ENCODE results near the gene PCDHGA5.
A peak's percentile ranks its signal among the peaks of the same experiment; 100 is the strongest.
"Not testable (repeated sequence)": the region's sequence is repeated elsewhere in the genome, so short reads cannot be mapped to it uniquely, and the experiment has no call there.

The PCDHGA5 gene

GRCh38 chr5:141384471-141385267, 20.7 kb downstream of the PCDHGA5 start:
- Histone ChIP-seq H4K91ac (ENCODE audit: low read depth, low read length, poor library complexity) (no peak overlapping the region), H3K4me2 (ENCODE audit: insufficient read depth, low read length, poor library complexity, severe bottlenecking) (no peak overlapping the region), H2BK120ac (ENCODE audit: low read depth, low read length) (no peak overlapping the region), H3K27me3 (ENCODE audit: control insufficient read depth in 3 of 3, insufficient read depth in 3 of 3, low read depth in 1 of 3, low read length in 3 of 3) (no peaks in the 10 kb centered on the region), H2BK15ac (ENCODE audit: low read length) (no peak overlapping the region), H2AFZ (ENCODE audit: low read length) (no peak overlapping the region), H3K4me1 (ENCODE audit: control insufficient read depth in 2 of 2, insufficient read depth in 1 of 2, low read depth in 1 of 2, low read length in 2 of 2) (no peaks in the 10 kb centered on the region), H2BK5ac (ENCODE audit: low read length) (no peak overlapping the region), H3K14ac (ENCODE audit: low read length) (no peak overlapping the region), H3K79me1 (ENCODE audit: low read depth, low read length) (peaks cover 3% of the 10 kb centered on the region), H3K27ac (replicated peaks; ENCODE audit: low read length) (no peak overlapping the region), H3K9ac (ENCODE audit: low read depth, low read length, poor library complexity) (no peak overlapping the region), H2AK5ac (ENCODE audit: low read depth, low read length) (peak overlapping the region; percentile 34), H3K36me3 (replicated peaks in 1 of 2; ENCODE audit: control insufficient read depth in 2 of 2, insufficient read depth in 2 of 2, low read length in 2 of 2) (no peaks in the 10 kb centered on the region), H2BK12ac (ENCODE audit: low read length) (no peak overlapping the region), H3K9me3 (replicated peaks in 1 of 2; ENCODE audit: control insufficient read depth in 2 of 2, insufficient read depth in 1 of 2, low read depth in 1 of 2, low read length in 2 of 2) (peaks cover 32 to 43% of the 10 kb centered on the region in 2 donors), H3K18ac (ENCODE audit: low read length) (no peak overlapping the region), H3K4me3 (ENCODE audit: low read length in 2 of 2) (peak overlapping the region in 1 of 2 donors; percentile 57), H4K8ac (ENCODE audit: low read depth, low read length) (peak overlapping the region; percentile 74), H3K4ac (ENCODE audit: low read length) (no peak overlapping the region), H3K23ac (ENCODE audit: low read depth, low read length, poor library complexity) (no peak overlapping the region)
- no CpG with 5 or more reads among the region's 43 CpGs for WGBS, 2 donors (ENCODE audit: extremely low coverage in 2 of 2, insufficient read length in 2 of 2, insufficient replicate concordance in 1 of 2)
- DNase-seq (ENCODE audit: low spot score), result no peak

DNA sequence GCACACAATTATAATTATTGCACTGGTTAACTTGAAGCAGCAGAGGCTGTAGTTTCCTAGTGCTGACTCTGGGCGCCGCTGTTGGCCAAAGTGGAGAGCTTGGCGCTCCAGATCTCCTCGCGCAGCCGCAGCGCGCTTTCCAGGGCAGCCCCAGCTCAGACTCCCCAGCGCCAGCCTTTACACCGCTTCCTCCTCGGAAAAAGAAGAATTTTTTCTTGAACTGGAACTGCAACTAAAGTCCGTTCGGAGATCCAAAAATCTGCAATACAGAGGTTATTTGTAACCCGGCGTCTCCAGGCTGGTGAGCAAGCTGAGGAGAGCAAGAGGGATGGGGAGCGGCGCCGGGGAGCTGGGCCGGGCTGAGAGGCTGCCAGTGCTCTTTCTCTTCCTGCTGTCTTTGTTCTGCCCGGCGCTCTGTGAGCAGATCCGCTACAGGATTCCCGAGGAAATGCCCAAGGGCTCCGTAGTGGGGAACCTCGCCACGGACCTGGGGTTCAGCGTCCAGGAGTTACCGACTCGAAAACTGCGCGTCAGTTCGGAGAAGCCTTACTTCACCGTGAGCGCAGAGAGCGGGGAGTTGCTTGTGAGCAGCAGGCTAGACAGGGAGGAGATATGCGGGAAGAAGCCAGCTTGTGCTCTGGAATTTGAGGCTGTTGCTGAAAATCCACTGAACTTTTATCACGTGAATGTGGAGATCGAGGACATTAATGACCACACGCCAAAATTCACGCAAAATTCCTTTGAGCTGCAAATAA, 23.8 kb downstream of the PCDHGA5 start, which contains the start of gene PCDHGB4:
PCDHGB4 (plus strand) TSS at position 142 of the 755 bp plus-strand sequence; CDS start at position 329, 187 bp downstream.
- not testable (repeated sequence) for H2BK5ac ChIP-seq (ENCODE audit: low read length); H3K4ac ChIP-seq (ENCODE audit: low read length); H3K9ac ChIP-seq (ENCODE audit: low read depth, low read length, poor library complexity); H2BK12ac ChIP-seq (ENCODE audit: low read length); H3K23ac ChIP-seq (ENCODE audit: low read depth, low read length, poor library complexity); H4K91ac ChIP-seq (ENCODE audit: low read depth, low read length, poor library complexity); H3K27ac ChIP-seq (replicated peaks; ENCODE audit: low read length); H4K8ac ChIP-seq (ENCODE audit: low read depth, low read length); H3K4me1 ChIP-seq (ENCODE audit: control insufficient read depth in 2 of 2, insufficient read depth in 1 of 2, low read depth in 1 of 2, low read length in 2 of 2); H2BK15ac ChIP-seq (ENCODE audit: low read length); H3K27me3 ChIP-seq (ENCODE audit: control insufficient read depth in 3 of 3, insufficient read depth in 3 of 3, low read depth in 1 of 3, low read length in 3 of 3); H2AK5ac ChIP-seq (ENCODE audit: low read depth, low read length); H3K14ac ChIP-seq (ENCODE audit: low read length); H3K18ac ChIP-seq (ENCODE audit: low read length); H2BK120ac ChIP-seq (ENCODE audit: low read depth, low read length); H3K79me1 ChIP-seq (ENCODE audit: low read depth, low read length)
- DNase-seq (ENCODE audit: low spot score), result peak; percentile 6
- H3K9me3 ChIP-seq (replicated peaks in 1 of 2; ENCODE audit: control insufficient read depth in 2 of 2, insufficient read depth in 1 of 2, low read depth in 1 of 2, low read length in 2 of 2), result peaks cover 40 to 64% of the 10 kb centered on the region in 2 donors
- peak within 1 kb of the TSS in 1 of 2 donors; percentile 42 for H3K4me3 ChIP-seq (ENCODE audit: low read length in 2 of 2)
- H2AFZ ChIP-seq (ENCODE audit: low read length), result peak within 1 kb of the TSS; percentile 82
- peak within 1 kb of the TSS; percentile 32 for H3K4me2 ChIP-seq (ENCODE audit: insufficient read depth, low read length, poor library complexity, severe bottlenecking)
- peaks cover 7 to 11% of the 10 kb centered on the region in 2 donors for H3K36me3 ChIP-seq (replicated peaks in 1 of 2; ENCODE audit: control insufficient read depth in 2 of 2, insufficient read depth in 2 of 2, low read length in 2 of 2)
- no CpG with 5 or more reads among the region's 40 CpGs for WGBS, 2 donors (ENCODE audit: extremely low coverage in 2 of 2, insufficient read length in 2 of 2, insufficient replicate concordance in 1 of 2)

DNA sequence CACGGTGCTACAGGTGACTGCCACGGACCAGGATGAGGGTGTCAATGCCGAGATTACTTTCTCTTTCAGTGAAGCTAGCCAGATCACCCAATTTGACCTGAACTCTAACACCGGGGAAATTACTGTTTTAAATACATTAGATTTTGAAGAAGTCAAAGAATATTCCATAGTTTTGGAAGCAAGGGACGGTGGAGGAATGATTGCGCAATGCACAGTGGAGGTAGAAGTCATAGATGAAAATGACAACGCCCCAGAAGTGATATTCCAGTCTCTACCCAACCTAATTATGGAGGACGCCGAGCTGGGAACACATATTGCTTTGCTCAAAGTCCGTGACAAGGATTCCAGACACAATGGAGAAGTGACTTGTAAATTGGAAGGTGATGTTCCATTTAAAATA, 24.7 kb downstream of the PCDHGA5 start:
- Histone ChIP-seq H2AK5ac (ENCODE audit: low read depth, low read length) (no peak overlapping the region), H2BK5ac (ENCODE audit: low read length) (no peak overlapping the region), H3K23ac (ENCODE audit: low read depth, low read length, poor library complexity) (no peak overlapping the region), H2BK120ac (ENCODE audit: low read depth, low read length) (no peak overlapping the region), H3K27ac (replicated peaks; ENCODE audit: low read length) (no peak overlapping the region), H4K91ac (ENCODE audit: low read depth, low read length, poor library complexity) (no peak overlapping the region), H3K27me3 (ENCODE audit: control insufficient read depth in 3 of 3, insufficient read depth in 3 of 3, low read depth in 1 of 3, low read length in 3 of 3) (no peaks in the 10 kb centered on the region), H3K4me3 (ENCODE audit: low read length in 2 of 2) (no peak overlapping the region), H3K9ac (ENCODE audit: low read depth, low read length, poor library complexity) (no peak overlapping the region), H2BK12ac (ENCODE audit: low read length) (no peak overlapping the region), H3K79me1 (ENCODE audit: low read depth, low read length) (peaks cover 4% of the 10 kb centered on the region), H3K14ac (ENCODE audit: low read length) (no peak overlapping the region), H4K8ac (ENCODE audit: low read depth, low read length) (no peak overlapping the region), H3K4me2 (ENCODE audit: insufficient read depth, low read length, poor library complexity, severe bottlenecking) (no peak overlapping the region), H3K4ac (ENCODE audit: low read length) (no peak overlapping the region), H3K36me3 (replicated peaks in 1 of 2; ENCODE audit: control insufficient read depth in 2 of 2, insufficient read depth in 2 of 2, low read length in 2 of 2) (peaks cover 11 to 20% of the 10 kb centered on the region in 2 donors), H2AFZ (ENCODE audit: low read length) (no peak overlapping the region), H3K18ac (ENCODE audit: low read length) (no peak overlapping the region), H2BK15ac (ENCODE audit: low read length) (no peak overlapping the region), H3K9me3 (replicated peaks in 1 of 2; ENCODE audit: control insufficient read depth in 2 of 2, insufficient read depth in 1 of 2, low read depth in 1 of 2, low read length in 2 of 2) (peaks cover 39 to 64% of the 10 kb centered on the region in 2 donors), H3K4me1 (ENCODE audit: control insufficient read depth in 2 of 2, insufficient read depth in 1 of 2, low read depth in 1 of 2, low read length in 2 of 2) (no peaks in the 10 kb centered on the region)
- WGBS, 2 donors (ENCODE audit: extremely low coverage in 2 of 2, insufficient read length in 2 of 2, insufficient replicate concordance in 1 of 2), result no CpG with 5 or more reads among the region's 10 CpGs
- no peak for DNase-seq (ENCODE audit: low spot score)

Measured in neuronal stem cell (in vitro differentiated cells).